ENCODE measurements around the gene GNAL. TPM values are rescaled to one million over a fixed set of nuclear protein-coding genes. Genes with fewer than 3 reads are reported as not detected.

GNAL gene
- total RNA-seq, 2 donors from 2014 or later, result 2.1 to 33.0 TPM

DNA sequence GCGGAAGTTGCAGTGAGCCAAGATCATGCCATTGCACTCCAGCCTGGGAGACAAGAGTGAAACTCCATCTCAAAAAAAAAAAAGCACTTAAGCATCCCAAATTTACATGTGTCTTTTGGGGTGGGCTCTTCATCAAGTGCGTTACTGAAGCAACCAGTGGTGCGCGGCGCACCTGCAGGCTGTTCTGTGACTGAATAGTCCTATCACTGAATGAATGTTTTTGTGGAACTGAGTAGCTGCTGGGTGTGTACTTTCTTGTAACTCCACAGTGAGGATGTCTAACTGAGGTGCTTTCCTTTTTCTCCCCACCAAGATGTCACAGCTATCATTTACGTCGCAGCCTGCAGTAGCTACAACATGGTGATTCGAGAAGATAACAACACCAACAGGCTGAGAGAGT lies 179.2 kb downstream of the GNAL start:
- Histone ChIP-seq H3K27ac (no peak overlapping the region), H3K27me3 (no peaks in the 10 kb centered on the region), H3K4me1 (peaks cover 6% of the 10 kb centered on the region), H3K9me3 (no peaks in the 10 kb centered on the region), H3K36me3 (replicated peaks in 1 of 2; ENCODE audit: insufficient read depth in 1 of 2, low read depth in 2 of 2) (no peaks in the 10 kb centered on the region), H3K4me3 (no peak overlapping the region)
- intact Hi-C loops (cut with DNase I), result no loop called here
- TF ChIP-seq, protein P1, sequence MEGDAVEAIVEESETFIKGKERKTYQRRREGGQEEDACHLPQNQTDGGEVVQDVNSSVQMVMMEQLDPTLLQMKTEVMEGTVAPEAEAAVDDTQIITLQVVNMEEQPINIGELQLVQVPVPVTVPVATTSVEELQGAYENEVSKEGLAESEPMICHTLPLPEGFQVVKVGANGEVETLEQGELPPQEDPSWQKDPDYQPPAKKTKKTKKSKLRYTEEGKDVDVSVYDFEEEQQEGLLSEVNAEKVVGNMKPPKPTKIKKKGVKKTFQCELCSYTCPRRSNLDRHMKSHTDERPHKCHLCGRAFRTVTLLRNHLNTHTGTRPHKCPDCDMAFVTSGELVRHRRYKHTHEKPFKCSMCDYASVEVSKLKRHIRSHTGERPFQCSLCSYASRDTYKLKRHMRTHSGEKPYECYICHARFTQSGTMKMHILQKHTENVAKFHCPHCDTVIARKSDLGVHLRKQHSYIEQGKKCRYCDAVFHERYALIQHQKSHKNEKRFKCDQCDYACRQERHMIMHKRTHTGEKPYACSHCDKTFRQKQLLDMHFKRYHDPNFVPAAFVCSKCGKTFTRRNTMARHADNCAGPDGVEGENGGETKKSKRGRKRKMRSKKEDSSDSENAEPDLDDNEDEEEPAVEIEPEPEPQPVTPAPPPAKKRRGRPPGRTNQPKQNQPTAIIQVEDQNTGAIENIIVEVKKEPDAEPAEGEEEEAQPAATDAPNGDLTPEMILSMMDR (IDR thresholded peaks at IDR 0.05), result no peak
- TF ChIP-seq POLR2A (IDR thresholded peaks at IDR 0.05), result no peak
- ATAC-seq, result no peak
- DNase-seq, result no peak
- WGBS, 2 donors, result 90 to 96% methylated on average over 8 of the region's 8 CpGs

DNA sequence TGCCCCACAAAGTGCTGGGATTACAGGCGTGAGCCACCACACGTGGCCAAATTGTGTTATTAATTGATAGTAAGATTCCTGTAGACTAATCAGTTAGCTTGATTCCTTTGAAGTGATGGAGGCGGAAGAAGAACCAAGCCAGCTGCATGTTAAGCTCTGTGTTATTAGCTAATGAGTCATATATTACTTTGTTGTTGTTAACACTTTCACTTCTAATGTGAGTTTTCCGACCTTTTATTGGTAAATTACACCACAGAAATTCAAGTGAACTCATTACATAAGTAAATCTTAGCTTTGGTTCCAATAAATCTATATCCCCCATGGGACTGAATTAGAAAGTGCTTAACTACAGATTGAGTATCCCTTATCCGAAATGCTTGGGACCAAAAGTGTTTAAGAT lies 182.4 kb downstream of the GNAL start:
- Histone ChIP-seq H3K9me3 (no peaks in the 10 kb centered on the region), H3K4me3 (no peak overlapping the region), H3K27me3 (no peaks in the 10 kb centered on the region), H3K27ac (no peak overlapping the region), H3K4me1 (peaks cover 6% of the 10 kb centered on the region), H3K36me3 (replicated peaks in 1 of 2; ENCODE audit: insufficient read depth in 1 of 2, low read depth in 2 of 2) (no peaks in the 10 kb centered on the region)
- 29 to 46% methylated on average over 4 to 5 of the region's 5 CpGs for WGBS, 2 donors
- TF ChIP-seq POLR2A (IDR thresholded peaks at IDR 0.05), result no peak
- TF ChIP-seq, protein P1 (IDR thresholded peaks at IDR 0.05), result no peak
- intact Hi-C loops (cut with DNase I), result loop anchor here (10.0 kb wide), 1 partner anchor 137 kb away; no protein-coding TSS in a partner anchor
- no peak for ATAC-seq
- DNase-seq, result no peak

DNA sequence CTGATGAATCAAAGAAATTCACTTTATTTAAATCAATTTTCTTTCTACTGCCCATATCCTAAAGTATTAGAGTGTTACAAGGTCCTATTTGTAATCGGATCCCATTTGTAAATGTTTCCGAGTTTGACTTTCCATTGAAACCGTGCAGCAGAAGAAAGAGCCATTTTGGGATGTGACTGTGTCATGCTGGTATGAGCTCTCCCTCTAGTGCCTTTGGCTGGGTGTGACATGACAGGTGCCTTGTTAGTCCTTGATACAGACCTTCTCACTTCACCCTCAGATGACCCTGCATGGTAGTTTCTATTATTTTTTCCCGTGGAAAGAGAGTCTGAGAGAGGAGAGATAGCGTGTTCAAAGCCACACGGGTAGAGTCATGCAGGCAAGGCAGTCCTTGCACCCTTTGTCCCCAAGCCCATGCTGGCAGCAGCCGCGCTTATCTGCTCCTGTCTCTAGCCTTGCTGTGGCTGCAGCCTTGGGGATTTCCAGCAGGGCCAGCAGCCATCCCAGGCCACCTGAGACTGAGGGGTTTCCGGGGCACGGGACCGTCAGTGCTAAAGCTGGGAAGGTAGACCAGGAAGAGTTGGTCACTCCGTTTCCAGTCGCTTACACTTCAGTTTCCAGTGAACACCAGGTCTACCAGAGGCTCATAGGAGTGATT lies 183.5 kb downstream of the GNAL start:
- peak overlapping the region in 2 of 4 donors; percentile 32 to 68 for H3K27ac ChIP-seq
- TF ChIP-seq, protein P1 (IDR thresholded peaks at IDR 0.05), result peak in 6 of 7 experiments; percentile 9 to 69 (median 57)
- no peak for TF ChIP-seq POLR2A (IDR thresholded peaks at IDR 0.05)
- ATAC-seq, result peak; percentile 84

DNA sequence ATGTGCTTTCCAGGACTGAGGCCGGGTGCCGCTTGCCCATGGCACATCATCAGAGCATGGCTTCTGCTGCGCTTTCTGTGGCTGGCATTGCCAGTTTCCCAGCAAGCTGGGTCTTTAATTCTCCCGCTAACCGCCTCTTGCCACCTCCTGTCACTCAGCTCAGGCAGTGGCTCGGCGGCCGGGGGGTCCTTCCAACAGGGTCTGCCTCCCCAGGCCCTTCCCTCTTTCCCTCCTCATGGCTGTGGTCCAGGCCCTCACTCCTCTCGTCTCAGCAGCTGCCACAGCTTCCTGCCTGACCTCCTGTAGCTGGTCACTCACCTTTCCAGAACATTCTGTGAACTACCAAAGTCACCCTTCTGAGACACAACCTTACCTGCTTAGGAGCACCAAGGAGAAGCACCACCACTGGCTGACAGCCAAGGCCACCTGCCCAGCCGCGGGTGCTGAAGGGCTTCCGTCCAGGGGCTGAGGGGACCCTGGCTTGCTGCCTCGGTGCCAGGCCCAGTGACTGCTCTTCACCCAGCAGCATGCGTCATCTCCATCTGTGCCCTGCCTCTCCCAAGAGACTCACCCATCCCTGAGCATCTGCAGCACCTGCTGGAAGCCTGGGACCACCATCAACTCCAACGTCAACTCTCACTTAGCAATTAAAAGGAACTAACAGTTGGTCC lies 184.7 kb downstream of the GNAL start:
- peaks cover 6% of the 10 kb centered on the region for H3K4me1 ChIP-seq
- no peaks in the 10 kb centered on the region for H3K27me3 ChIP-seq
- no peaks in the 10 kb centered on the region for H3K36me3 ChIP-seq (replicated peaks in 1 of 2; ENCODE audit: insufficient read depth in 1 of 2, low read depth in 2 of 2)
- no peak overlapping the region for H3K4me3 ChIP-seq
- WGBS, 2 donors, result 64 to 85% methylated on average over 10 of the region's 15 CpGs
- no peaks in the 10 kb centered on the region for H3K9me3 ChIP-seq
- no peak overlapping the region for H3K27ac ChIP-seq
- no peak for ATAC-seq
- TF ChIP-seq, protein P1 (IDR thresholded peaks at IDR 0.05), result no peak
- TF ChIP-seq POLR2A (IDR thresholded peaks at IDR 0.05), result no peak
- no peak for DNase-seq
- intact Hi-C loops (cut with DNase I), result loop anchor here (10.0 kb wide), 1 partner anchor 139 kb away; no protein-coding TSS in a partner anchor

More for the DNA sequence above, 183.5 kb downstream of the GNAL start:
- WGBS, 2 donors, result 9 to 35% methylated on average over 13 of the region's 13 CpGs
- no peaks in the 10 kb centered on the region for H3K9me3 ChIP-seq
- H3K27me3 ChIP-seq, result no peaks in the 10 kb centered on the region
- H3K4me1 ChIP-seq, result peaks cover 6% of the 10 kb centered on the region
- peak; percentile 41 to 68 (median 52) for DNase-seq
- intact Hi-C loops (cut with DNase I), result loop anchor here (10.0 kb wide), 1 partner anchor 138 kb away; no protein-coding TSS in a partner anchor
- H3K4me3 ChIP-seq, result no peak overlapping the region
- no peaks in the 10 kb centered on the region for H3K36me3 ChIP-seq (replicated peaks in 1 of 2; ENCODE audit: insufficient read depth in 1 of 2, low read depth in 2 of 2)

All from body of pancreas (tissue), 4 donors.